Mucosa of rectum (tissue), 2 donors: ENCODE data around the gene SLC18A3.

Experiments used
- H3K27ac ChIP-seq, 2 donors: one replicate each; pipeline ENCODE4 v1.7.0; 2013; ENCODE audit warnings: inconsistent platforms in 2 of 2, low read depth in 2 of 2, low read length in 2 of 2
- H3K27me3 ChIP-seq, 2 donors: one replicate each; pipeline ENCODE4 v1.7.0; 2013; ENCODE audit warnings: low read length in 2 of 2; ENCODE audit not compliant: control insufficient read depth in 2 of 2, insufficient read depth in 2 of 2
- H3K36me3 ChIP-seq, 2 donors: one replicate each; pipeline ENCODE4 v1.7.0; 2013; ENCODE audit warnings: low read length in 2 of 2; ENCODE audit not compliant: control insufficient read depth in 2 of 2, insufficient read depth in 2 of 2
- H3K4me1 ChIP-seq, 2 donors: one replicate each; pipeline ENCODE4 v1.7.0; 2013; ENCODE audit warnings: low read length in 2 of 2, mild to moderate bottlenecking in 1 of 2; ENCODE audit not compliant: control insufficient read depth in 2 of 2, insufficient read depth in 2 of 2
- H3K4me3 ChIP-seq, 2 donors: one replicate each; pipeline ENCODE4 v1.7.0; 2013; ENCODE audit warnings: low read length in 2 of 2
- H3K9ac ChIP-seq, 2 donors: one replicate each; pipeline ENCODE4 v1.7.0; 2013; ENCODE audit warnings: low read length in 2 of 2, low read depth in 1 of 2, mild to moderate bottlenecking in 1 of 2
- H3K9me3 ChIP-seq, 2 donors: one replicate each; pipeline ENCODE4 v1.7.0; 2013; ENCODE audit warnings: low read length in 2 of 2; ENCODE audit not compliant: control insufficient read depth in 2 of 2
- donor health status: healthy.
- donor health status: Normal muscosa, but diverticular disease.

SLC18A3 gene

GRCh38 chr10:49651039-49651835, 41.1 kb downstream of the SLC18A3 start:
- H3K9ac ChIP-seq = no peak overlapping the region
- H3K27me3 ChIP-seq = peaks cover 0 to 3% of the 10 kb centered on the region in 2 donors

GRCh38 chr10:49651917-49652316, 41.8 kb downstream of the SLC18A3 start:
- Histone ChIP-seq H3K9ac (no peak overlapping the region), H3K9me3 (no peaks in the 10 kb centered on the region), H3K4me1 (no peaks in the 10 kb centered on the region), H3K27me3 (peaks cover 0 to 6% of the 10 kb centered on the region in 2 donors), H3K36me3 (no peaks in the 10 kb centered on the region), H3K4me3 (no peak overlapping the region), H3K27ac (no peak overlapping the region)

More at GRCh38 chr10:49651039-49651835, 41.1 kb downstream of the SLC18A3 start:
- no peaks in the 10 kb centered on the region for H3K36me3 ChIP-seq
- no peak overlapping the region for H3K4me3 ChIP-seq
- H3K27ac ChIP-seq = no peak overlapping the region
- H3K9me3 ChIP-seq = no peaks in the 10 kb centered on the region
- no peaks in the 10 kb centered on the region for H3K4me1 ChIP-seq

DNA sequence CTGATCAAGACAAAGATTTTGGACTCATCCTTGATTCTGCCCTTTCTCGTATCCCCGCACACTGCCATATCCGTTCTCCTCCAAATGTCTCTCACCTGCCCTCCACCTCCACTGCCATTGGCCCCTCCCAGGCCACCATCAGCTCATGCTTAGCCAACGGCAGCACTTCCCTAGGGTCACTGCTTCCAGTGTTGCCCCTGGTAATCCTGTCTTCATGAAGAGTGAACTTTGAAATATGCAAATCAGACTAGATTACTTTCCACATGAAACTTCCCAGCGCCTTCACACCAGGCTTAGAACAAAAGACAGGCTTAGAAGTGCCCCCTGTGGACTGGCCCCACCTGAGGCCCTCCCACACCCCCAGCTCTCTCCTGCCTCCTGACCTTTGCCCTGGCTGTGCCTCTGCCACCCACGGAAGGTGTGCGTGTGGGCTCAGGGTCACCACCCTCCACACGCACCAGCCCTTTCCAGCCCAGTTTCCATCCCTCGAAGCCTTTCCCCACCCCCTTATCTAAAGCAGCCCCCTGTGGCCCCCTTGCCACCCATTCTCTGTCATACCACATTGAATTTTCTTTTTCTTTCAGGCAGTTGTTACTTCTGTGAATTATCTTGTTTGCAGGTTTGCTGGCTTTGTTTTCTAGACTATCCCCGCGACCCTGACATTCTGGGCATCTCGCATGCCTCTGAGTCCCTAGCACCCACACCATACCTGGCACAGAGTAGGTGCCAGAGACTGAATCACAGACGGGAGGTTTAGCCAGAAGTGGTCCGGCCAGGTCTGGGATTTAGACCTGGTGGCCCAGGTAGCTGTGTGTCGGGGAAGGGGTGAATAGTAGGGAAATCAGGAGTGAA, 42.5 kb downstream of the SLC18A3 start:
- H3K36me3 ChIP-seq = no peaks in the 10 kb centered on the region
- no peak overlapping the region for H3K9ac ChIP-seq
- no peak overlapping the region for H3K27ac ChIP-seq
- H3K4me3 ChIP-seq = no peak overlapping the region
- H3K9me3 ChIP-seq = no peaks in the 10 kb centered on the region
- H3K27me3 ChIP-seq = peaks cover 0 to 6% of the 10 kb centered on the region in 2 donors
- no peaks in the 10 kb centered on the region for H3K4me1 ChIP-seq

DNA sequence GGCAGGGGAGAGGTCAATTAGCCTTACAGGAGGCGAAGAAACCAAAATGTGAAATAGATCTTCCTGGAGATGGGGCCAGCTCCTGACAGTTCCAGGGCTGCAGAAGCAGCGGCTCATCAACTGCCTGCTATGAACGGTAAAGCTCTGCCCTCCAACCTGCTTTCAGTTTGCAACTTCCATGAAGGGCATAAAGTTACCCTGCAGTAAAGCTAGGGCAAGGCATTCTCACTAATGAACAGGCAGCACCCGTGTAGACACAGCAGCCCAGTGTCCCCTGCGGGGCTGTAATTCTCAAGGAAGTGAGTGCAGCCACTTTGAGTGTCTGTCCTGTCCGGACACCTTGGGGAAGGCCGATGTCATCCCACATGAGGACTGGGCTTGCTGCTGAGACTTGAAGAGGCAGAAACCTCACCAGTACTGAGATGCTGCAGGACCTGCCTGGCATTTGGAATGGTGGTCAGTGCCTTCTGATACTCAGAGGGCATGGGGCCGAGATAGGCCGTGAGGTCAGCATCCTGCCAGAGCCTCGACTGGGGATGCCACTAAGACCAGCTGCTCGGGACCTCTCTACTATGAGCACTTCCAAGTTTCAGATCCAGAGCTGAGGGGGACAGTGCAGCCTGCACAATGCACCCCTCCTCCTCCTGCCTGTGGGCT, 43.3 kb downstream of the SLC18A3 start:
- H3K4me1 ChIP-seq = no peaks in the 10 kb centered on the region
- H3K27me3 ChIP-seq = peaks cover 0 to 6% of the 10 kb centered on the region in 2 donors
- no peaks in the 10 kb centered on the region for H3K36me3 ChIP-seq
- no peak overlapping the region for H3K4me3 ChIP-seq
- H3K9me3 ChIP-seq = no peaks in the 10 kb centered on the region
- H3K27ac ChIP-seq = no peak overlapping the region
- no peak overlapping the region for H3K9ac ChIP-seq

- H3K27ac ChIP-seq = no peak overlapping the region
- H3K4me3 ChIP-seq = no peak overlapping the region
- H3K4me1 ChIP-seq = no peaks in the 10 kb centered on the region
- H3K36me3 ChIP-seq = no peaks in the 10 kb centered on the region
- peaks cover 0 to 6% of the 10 kb centered on the region in 2 donors for H3K27me3 ChIP-seq
- no peak overlapping the region for H3K9ac ChIP-seq
- H3K9me3 ChIP-seq = no peaks in the 10 kb centered on the region
Observed at GRCh38 chr10:49654036-49654693, 44.1 kb downstream of the SLC18A3 start.

GRCh38 chr10:49655099-49655498, 45.0 kb downstream of the SLC18A3 start:
- H3K9ac ChIP-seq = no peak overlapping the region
- no peak overlapping the region for H3K27ac ChIP-seq
- peaks cover 0 to 6% of the 10 kb centered on the region in 2 donors for H3K27me3 ChIP-seq
- H3K4me1 ChIP-seq = no peaks in the 10 kb centered on the region
- no peak overlapping the region for H3K4me3 ChIP-seq
- H3K9me3 ChIP-seq = no peaks in the 10 kb centered on the region
- H3K36me3 ChIP-seq = no peaks in the 10 kb centered on the region

- H3K27ac ChIP-seq = no peak overlapping the region
- peaks cover 0 to 6% of the 10 kb centered on the region in 2 donors for H3K27me3 ChIP-seq
Observed at GRCh38 chr10:49656845-49657493, 46.9 kb downstream of the SLC18A3 start.

GRCh38 chr10:49657606-49658005, 47.5 kb downstream of the SLC18A3 start:
- Histone ChIP-seq H3K4me1 (no peaks in the 10 kb centered on the region), H3K27ac (no peak overlapping the region), H3K36me3 (no peaks in the 10 kb centered on the region), H3K9ac (no peak overlapping the region), H3K27me3 (peaks cover 0 to 6% of the 10 kb centered on the region in 2 donors), H3K4me3 (no peak overlapping the region), H3K9me3 (no peaks in the 10 kb centered on the region)

More at GRCh38 chr10:49656845-49657493, 46.9 kb downstream of the SLC18A3 start:
- H3K9me3 ChIP-seq = no peaks in the 10 kb centered on the region
- H3K4me3 ChIP-seq = no peak overlapping the region
- H3K4me1 ChIP-seq = no peaks in the 10 kb centered on the region
- H3K36me3 ChIP-seq = no peaks in the 10 kb centered on the region
- no peak overlapping the region for H3K9ac ChIP-seq

DNA sequence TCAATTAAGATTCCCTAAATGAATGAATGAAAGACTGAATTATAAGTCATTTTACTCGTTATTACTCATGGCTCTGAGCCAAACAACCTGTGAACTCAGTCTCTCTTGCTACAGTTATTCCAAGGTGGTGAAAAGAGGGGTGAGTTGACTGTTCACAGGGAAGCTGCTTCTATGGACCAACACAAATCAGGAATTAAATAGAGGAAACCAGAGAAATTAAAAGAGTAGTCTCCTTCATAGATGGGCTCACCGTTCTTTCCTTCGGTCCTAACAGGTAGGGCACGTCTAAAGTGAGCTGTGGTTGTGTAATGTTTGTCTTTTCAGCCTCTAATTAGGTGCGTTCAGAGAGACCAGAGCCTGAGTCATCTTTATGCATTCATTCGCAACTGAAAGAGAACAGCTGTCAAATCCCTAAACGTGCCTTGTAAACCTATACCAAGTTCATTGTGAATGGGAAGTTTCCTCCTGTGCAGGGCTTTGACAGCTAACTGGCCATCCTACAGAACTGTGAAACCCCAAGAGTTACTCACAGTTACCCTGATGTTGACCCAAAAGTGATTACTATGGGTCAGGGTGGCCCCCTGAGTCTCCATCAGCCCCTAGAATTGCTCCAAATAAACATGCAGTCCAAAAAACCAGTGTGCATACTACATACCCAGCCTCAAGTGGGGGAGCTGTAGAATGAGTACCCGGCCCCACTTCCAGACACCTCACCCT, 51.2 kb downstream of the SLC18A3 start:
- H3K9ac ChIP-seq = no peak overlapping the region
- no peaks in the 10 kb centered on the region for H3K4me1 ChIP-seq
- H3K27ac ChIP-seq = no peak overlapping the region
- peaks cover 0 to 5% of the 10 kb centered on the region in 2 donors for H3K27me3 ChIP-seq
- H3K9me3 ChIP-seq = no peaks in the 10 kb centered on the region
- no peaks in the 10 kb centered on the region for H3K36me3 ChIP-seq
- H3K4me3 ChIP-seq = no peak overlapping the region
